ENCODE measurements around the gene PAIP2. TPM values are rescaled to one million over a fixed set of nuclear protein-coding genes. Genes with fewer than 3 reads are reported as not detected.
"Not testable (repeated sequence)": the region's sequence is repeated elsewhere in the genome, so short reads cannot be mapped to it uniquely, and the experiment has no call there.

Gene PAIP2
- total RNA-seq, 1 experiment from 2014 or later: 73.6 TPM

DNA sequence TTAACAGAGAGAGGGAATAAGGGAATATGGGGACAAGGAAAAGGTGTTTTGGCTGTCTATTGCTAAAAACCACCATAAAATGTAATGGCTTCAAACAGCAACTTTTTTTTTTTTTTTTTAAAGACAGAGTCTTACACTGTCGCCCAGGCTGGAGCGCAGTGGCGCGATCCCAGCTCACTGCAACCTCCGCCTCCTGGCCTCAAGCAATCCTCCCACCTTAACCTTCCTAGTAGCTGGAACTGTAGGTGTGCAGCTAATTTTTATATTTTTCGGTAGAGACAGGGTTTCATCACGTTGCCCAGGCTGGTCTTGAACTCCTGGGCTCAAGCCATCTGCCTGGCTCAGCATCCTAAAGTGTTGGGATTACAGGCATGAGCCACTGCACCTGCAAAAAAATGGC, 66.5 kb downstream of the PAIP2 start:
- no TSS peak for BruUV-seq (replicated peaks)
- peaks cover 8% of the 10 kb centered on the region for H3K36me3 Mint-ChIP-seq (ENCODE audit: insufficient read depth, unreplicated experiment)
- H3K27ac Mint-ChIP-seq (ENCODE audit: unreplicated experiment): no peak overlapping the region
- H3K27me3 Mint-ChIP-seq (ENCODE audit: insufficient read depth, unreplicated experiment): no peaks in the 10 kb centered on the region
- H3K4me3 Mint-ChIP-seq (ENCODE audit: unreplicated experiment): no peak overlapping the region
- Histone ChIP-seq H3K4me3 (ENCODE audit: low read depth, low read length) (no peak overlapping the region), H3K4me1 (0 out of 2 replicates have a peak, but pooled peaks cover 4% of the 10 kb centered on the region), H3K9me3 (no peaks in the 10 kb centered on the region), H3K27me3 (replicated peaks; ENCODE audit: control insufficient read depth, insufficient read depth, low read length) (no peaks in the 10 kb centered on the region), H3K36me3 (ENCODE audit: control insufficient read depth, insufficient read depth, low read length) (no peaks in the 10 kb centered on the region)
- ChIA-PET CTCF (no interaction called here), POLR2A (no interaction called here)
- H3K9me3 Mint-ChIP-seq (ENCODE audit: unreplicated experiment): no peaks in the 10 kb centered on the region
- DNase-seq: no peak
- TF ChIP-seq, protein P1, sequence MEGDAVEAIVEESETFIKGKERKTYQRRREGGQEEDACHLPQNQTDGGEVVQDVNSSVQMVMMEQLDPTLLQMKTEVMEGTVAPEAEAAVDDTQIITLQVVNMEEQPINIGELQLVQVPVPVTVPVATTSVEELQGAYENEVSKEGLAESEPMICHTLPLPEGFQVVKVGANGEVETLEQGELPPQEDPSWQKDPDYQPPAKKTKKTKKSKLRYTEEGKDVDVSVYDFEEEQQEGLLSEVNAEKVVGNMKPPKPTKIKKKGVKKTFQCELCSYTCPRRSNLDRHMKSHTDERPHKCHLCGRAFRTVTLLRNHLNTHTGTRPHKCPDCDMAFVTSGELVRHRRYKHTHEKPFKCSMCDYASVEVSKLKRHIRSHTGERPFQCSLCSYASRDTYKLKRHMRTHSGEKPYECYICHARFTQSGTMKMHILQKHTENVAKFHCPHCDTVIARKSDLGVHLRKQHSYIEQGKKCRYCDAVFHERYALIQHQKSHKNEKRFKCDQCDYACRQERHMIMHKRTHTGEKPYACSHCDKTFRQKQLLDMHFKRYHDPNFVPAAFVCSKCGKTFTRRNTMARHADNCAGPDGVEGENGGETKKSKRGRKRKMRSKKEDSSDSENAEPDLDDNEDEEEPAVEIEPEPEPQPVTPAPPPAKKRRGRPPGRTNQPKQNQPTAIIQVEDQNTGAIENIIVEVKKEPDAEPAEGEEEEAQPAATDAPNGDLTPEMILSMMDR (IDR thresholded peaks at IDR 0.05; ENCODE audit: insufficient read depth in 1 of 2, low read depth in 1 of 2, low read length in 1 of 2, severe bottlenecking in 1 of 2, unreplicated experiment in 1 of 2): no peak
- intact Hi-C loops (cut with micrococcal nuclease; ENCODE audit: unreplicated experiment): no loop called here
- H3K4me1 Mint-ChIP-seq (ENCODE audit: low read depth, unreplicated experiment): peaks cover 7% of the 10 kb centered on the region

DNA sequence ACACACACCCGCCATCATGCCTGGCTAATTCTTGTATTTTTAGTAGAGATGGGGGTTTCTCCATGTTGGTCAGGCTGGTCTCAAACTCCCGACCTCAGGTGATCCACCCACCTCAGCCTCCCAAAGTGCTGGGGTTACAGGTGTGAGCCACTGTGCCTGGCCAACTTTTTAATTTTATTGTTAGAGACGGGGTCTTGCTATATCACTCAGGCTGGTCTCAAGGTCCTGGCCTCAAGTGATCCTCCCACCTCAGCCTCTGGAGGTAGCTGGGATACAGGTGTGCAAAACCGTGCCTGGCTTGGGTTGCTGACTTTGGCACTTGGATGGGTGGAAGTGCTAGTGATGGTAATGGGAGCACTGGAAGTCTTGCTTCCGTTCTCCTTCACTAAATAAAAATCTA, 67.5 kb downstream of the PAIP2 start:
- H3K4me1 Mint-ChIP-seq (ENCODE audit: low read depth, unreplicated experiment); H3K9me3 ChIP-seq; H3K4me1 ChIP-seq; H3K27me3 Mint-ChIP-seq (ENCODE audit: insufficient read depth, unreplicated experiment); H3K4me3 ChIP-seq (ENCODE audit: low read depth, low read length); POLR2A ChIA-PET; DNase-seq; BruUV-seq (replicated peaks); H3K36me3 ChIP-seq (ENCODE audit: control insufficient read depth, insufficient read depth, low read length); intact Hi-C loops (cut with micrococcal nuclease; ENCODE audit: unreplicated experiment); H3K36me3 Mint-ChIP-seq (ENCODE audit: insufficient read depth, unreplicated experiment); H3K9me3 Mint-ChIP-seq (ENCODE audit: unreplicated experiment); CTCF ChIA-PET; H3K27me3 ChIP-seq (replicated peaks; ENCODE audit: control insufficient read depth, insufficient read depth, low read length); H3K4me3 Mint-ChIP-seq (ENCODE audit: unreplicated experiment); H3K27ac Mint-ChIP-seq (ENCODE audit: unreplicated experiment): not testable (repeated sequence)

DNA sequence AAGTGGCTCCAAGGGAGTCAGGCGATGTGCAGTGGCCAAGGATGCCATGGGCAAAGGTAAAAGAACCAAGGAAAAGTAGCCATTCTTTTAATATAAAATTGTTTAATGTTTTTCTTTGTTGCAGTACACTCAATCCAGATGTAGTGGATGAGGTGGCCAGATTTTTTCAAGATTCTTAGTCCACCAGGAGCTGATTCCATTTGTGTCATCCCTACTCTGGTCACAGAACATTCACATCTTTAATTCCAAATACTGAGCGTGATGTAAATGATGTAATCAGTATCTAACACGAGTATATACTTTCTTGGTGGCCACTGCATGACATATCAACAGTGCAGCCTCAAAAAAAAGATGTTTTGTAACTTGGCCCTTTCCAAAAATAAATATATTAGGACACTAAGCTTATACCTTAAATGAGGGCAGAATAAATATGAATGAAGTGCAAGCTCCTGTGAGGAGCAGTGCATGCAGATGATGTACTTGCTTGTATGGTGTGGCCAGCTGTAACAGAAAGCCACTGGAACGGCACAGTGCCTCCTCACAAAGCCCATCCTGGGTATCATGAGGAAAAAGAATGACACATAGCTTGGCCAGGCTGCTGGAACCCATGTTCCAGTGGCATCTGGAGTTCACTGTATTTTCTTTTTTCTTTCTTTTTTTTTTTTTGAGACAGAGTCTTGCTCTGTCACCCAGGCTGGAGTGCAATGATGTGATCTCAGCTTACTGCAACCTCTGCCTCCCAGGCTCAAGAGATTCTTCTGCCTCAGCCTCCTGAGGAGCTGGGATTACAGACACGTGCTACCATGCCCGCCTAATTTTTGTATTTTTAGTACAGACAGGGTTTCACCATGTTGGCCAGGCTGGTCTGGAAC, 68.7 kb downstream of the PAIP2 start:
- Mint-ChIP-seq H3K36me3 (ENCODE audit: insufficient read depth, unreplicated experiment) (no peaks in the 10 kb centered on the region), H3K27ac (ENCODE audit: unreplicated experiment) (no peak overlapping the region), H3K4me3 (ENCODE audit: unreplicated experiment) (no peak overlapping the region), H3K27me3 (ENCODE audit: insufficient read depth, unreplicated experiment) (no peaks in the 10 kb centered on the region), H3K9me3 (ENCODE audit: unreplicated experiment) (no peaks in the 10 kb centered on the region), H3K4me1 (ENCODE audit: low read depth, unreplicated experiment) (no peaks in the 10 kb centered on the region)
- BruUV-seq (replicated peaks): no TSS peak
- intact Hi-C loops (cut with micrococcal nuclease; ENCODE audit: unreplicated experiment): no loop called here
- TF ChIP-seq, protein P1 (IDR thresholded peaks at IDR 0.05; ENCODE audit: insufficient read depth in 1 of 2, low read depth in 1 of 2, low read length in 1 of 2, severe bottlenecking in 1 of 2, unreplicated experiment in 1 of 2): no peak
- no peaks in the 10 kb centered on the region for H3K36me3 ChIP-seq (ENCODE audit: control insufficient read depth, insufficient read depth, low read length)
- H3K9me3 ChIP-seq: no peaks in the 10 kb centered on the region
- no peaks in the 10 kb centered on the region for H3K27me3 ChIP-seq (replicated peaks; ENCODE audit: control insufficient read depth, insufficient read depth, low read length)
- no peaks in the 10 kb centered on the region for H3K4me1 ChIP-seq
- ChIA-PET POLR2A (no interaction called here), CTCF (interaction anchor here (0.6 to 1.1 kb wide), 2 partner anchors 10 to 102 kb away, joined by 3 read pairs; no protein-coding TSS in a partner anchor)
- H3K4me3 ChIP-seq (ENCODE audit: low read depth, low read length): no peak overlapping the region
- DNase-seq: no peak
